ENCODE data around the gene RAB13. TPM values are rescaled to one million over a fixed set of nuclear protein-coding genes. Genes with fewer than 3 reads are reported as not detected.

RAB13 gene
- total RNA-seq, 1 donor from 2014 or later = 41.9 TPM

GRCh38 chr1:153941826-153942725 lies 44.1 kb downstream of the RAB13 start:
- no peak for TF ChIP-seq CTCF (conservative IDR thresholded peaks at IDR 0.05; ENCODE audit: low read depth, low read length)
- no peak for DNase-seq (ENCODE audit: low read depth)
- no peak overlapping the region for H3K4me3 ChIP-seq (ENCODE audit: low read depth, low read length)

- no peak for TF ChIP-seq CTCF (conservative IDR thresholded peaks at IDR 0.05; ENCODE audit: low read depth, low read length)
- DNase-seq (ENCODE audit: low read depth) = no peak
- H3K4me3 ChIP-seq (ENCODE audit: low read depth, low read length) = no peak overlapping the region
Measured at GRCh38 chr1:153940756-153941155, 45.4 kb downstream of the RAB13 start.

- DNase-seq (ENCODE audit: low read depth) = no peak
- no peak overlapping the region for H3K4me3 ChIP-seq (ENCODE audit: low read depth, low read length)
- no peak for TF ChIP-seq CTCF (conservative IDR thresholded peaks at IDR 0.05; ENCODE audit: low read depth, low read length)
Measured at GRCh38 chr1:153939476-153939875, 46.7 kb downstream of the RAB13 start.

- TF ChIP-seq CTCF (conservative IDR thresholded peaks at IDR 0.05; ENCODE audit: low read depth, low read length) = no peak
- no peak overlapping the region for H3K4me3 ChIP-seq (ENCODE audit: low read depth, low read length)
- no peak for DNase-seq (ENCODE audit: low read depth)
Measured at GRCh38 chr1:153938996-153939395, 47.1 kb downstream of the RAB13 start.

GRCh38 chr1:153937331-153937730 lies 48.8 kb downstream of the RAB13 start:
- DNase-seq (ENCODE audit: low read depth) = no peak
- TF ChIP-seq CTCF (conservative IDR thresholded peaks at IDR 0.05; ENCODE audit: low read depth, low read length) = no peak
- H3K4me3 ChIP-seq (ENCODE audit: low read depth, low read length) = no peak overlapping the region

GRCh38 chr1:153936011-153936802 lies 49.9 kb downstream of the RAB13 start:
- no peak for TF ChIP-seq CTCF (conservative IDR thresholded peaks at IDR 0.05; ENCODE audit: low read depth, low read length)
- no peak for DNase-seq (ENCODE audit: low read depth)
- H3K4me3 ChIP-seq (ENCODE audit: low read depth, low read length) = no peak overlapping the region

Data from epithelial cell of proximal tubule (primary cell).